GM18505 (cell line): ENCODE measurements around the gene PTPRK.

ENCODE experiments used
- ATAC-seq: cut with Tn5 transposase; IDR thresholded peaks from one replicate; pipeline ENCODE4 v1.9.1; 2021; ENCODE audit not compliant: unreplicated experiment
- POLR2A ChIP-seq: IDR thresholded peaks from 4 replicates; pipeline ENCODE4 v1.6.1; 2011; ENCODE audit warnings: borderline replicate concordance; ENCODE audit not compliant: insufficient read depth, insufficient read length; ENCODE audit errors: extremely low read depth

PTPRK gene

GRCh38 chr6:128520436-128521281 is at the start of gene PTPRK:
TSS of gene PTPRK (minus strand) at chr6:128520599. CDS start at chr6:128520358, 241 bp downstream.
- peak; percentile 95 for ATAC-seq
- TF ChIP-seq POLR2A, result no peak

DNA sequence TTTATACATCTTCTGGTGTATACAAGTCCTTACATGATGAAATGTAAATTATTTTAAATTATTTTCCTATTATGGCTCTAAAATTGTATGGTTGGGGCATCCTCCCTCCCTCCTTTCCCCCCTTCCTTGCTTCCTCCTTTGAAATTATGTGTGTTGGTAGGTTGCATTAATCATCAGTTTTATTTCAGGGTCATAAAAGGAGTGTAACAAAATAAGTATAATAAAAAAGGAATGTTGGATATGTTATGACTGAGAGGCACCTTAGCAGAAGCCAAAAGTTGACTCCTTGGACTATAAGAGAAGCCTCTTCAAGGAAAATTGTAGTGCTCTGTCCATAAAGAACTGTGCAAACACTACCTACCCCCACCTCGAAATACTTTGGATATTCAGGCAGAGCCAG is 46.6 kb upstream of the PTPRK start:
- no peak for TF ChIP-seq POLR2A
- ATAC-seq, result no peak

DNA sequence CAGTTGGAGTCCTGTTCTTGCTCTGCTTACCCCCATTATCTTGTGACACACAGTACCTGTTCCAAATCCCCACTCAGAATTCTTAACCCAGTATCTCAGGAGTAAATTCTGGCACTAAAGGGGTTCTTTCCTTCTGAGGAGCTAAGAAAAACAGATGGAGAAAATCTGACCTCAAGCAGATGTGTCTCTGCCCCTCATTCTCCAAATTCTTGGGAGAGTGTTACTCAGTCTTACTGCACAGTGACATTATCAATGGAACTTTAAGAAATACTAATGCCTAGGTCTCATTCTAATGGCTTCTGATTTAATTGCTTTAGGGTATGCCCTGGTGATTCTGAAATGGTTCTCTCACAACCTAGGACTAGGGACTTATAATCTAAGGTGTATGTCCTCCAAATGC is 40.6 kb upstream of the PTPRK start:
- no peak for TF ChIP-seq POLR2A
- no peak for ATAC-seq

GRCh38 chr6:128558924-128559323 is 38.5 kb upstream of the PTPRK start:
- no peak for TF ChIP-seq POLR2A
- ATAC-seq, result no peak

GRCh38 chr6:128558021-128558420 is 37.6 kb upstream of the PTPRK start:
- no peak for TF ChIP-seq POLR2A
- no peak for ATAC-seq

- no peak for TF ChIP-seq POLR2A
- no peak for ATAC-seq
Observed at GRCh38 chr6:128557081-128557480, 36.7 kb upstream of the PTPRK start.

DNA sequence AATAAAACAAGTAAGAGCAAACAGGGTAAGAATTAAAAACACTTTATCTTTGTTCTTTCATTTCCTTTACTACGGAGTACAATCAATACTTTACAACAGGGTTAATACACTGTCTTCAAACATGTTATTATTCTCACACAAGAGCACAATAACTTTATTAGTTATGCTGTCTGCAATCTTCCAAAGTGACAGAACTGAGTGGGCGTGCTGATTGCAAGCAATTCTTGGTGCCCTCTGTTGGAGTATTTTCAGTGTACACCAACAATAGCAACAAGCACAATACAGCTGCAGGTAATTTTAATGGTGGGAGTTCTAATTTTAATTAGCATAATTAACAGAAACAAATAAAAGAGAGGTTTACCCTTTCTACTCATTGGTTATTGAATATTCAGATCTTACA is 33.9 kb upstream of the PTPRK start:
- no peak for ATAC-seq
- no peak for TF ChIP-seq POLR2A

GRCh38 chr6:128541261-128541660 is 20.9 kb upstream of the PTPRK start:
- no peak for TF ChIP-seq POLR2A
- no peak for ATAC-seq

- ATAC-seq, result no peak
Observed at GRCh38 chr6:128538763-128539162, 18.4 kb upstream of the PTPRK start.

GRCh38 chr6:128532827-128533226 is 12.4 kb upstream of the PTPRK start:
- no peak for TF ChIP-seq POLR2A
- ATAC-seq, result no peak

More at GRCh38 chr6:128538763-128539162, 18.4 kb upstream of the PTPRK start:
- TF ChIP-seq POLR2A, result no peak

GRCh38 chr6:128532136-128532535 is 11.7 kb upstream of the PTPRK start:
- no peak for TF ChIP-seq POLR2A
- no peak for ATAC-seq

GRCh38 chr6:128531696-128532095 is 11.3 kb upstream of the PTPRK start:
- no peak for ATAC-seq
- no peak for TF ChIP-seq POLR2A

GRCh38 chr6:128528241-128528640 is 7.8 kb upstream of the PTPRK start:
- no peak for ATAC-seq
- TF ChIP-seq POLR2A, result no peak

DNA sequence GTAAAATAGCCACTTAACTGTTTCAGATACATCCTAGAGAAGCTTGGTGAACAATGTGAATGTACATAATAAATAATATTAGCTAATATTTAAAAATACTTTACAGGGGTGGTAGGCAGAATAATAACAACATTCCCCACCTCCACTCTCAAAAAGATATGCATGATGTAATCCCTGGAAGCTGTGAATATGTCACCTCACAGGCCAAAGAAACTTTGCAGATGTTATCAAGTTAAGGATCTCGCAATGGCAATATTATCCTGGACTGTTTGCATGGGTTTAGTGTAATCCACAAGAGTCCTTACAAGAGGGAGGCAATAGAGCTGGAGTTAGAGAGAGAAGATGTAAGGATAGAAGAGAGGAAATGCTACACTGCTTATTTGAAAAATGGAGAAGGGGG is 7.0 kb upstream of the PTPRK start:
- ATAC-seq, result no peak
- no peak for TF ChIP-seq POLR2A
